IPS-18a (cell line): ENCODE results near the gene SURF1.
A peak's percentile ranks its signal among the peaks of the same experiment; 100 is the strongest.

ENCODE experiments used
- H3K27ac ChIP-seq: one replicate; pipeline ENCODE4 v1.5.1; 2013; ENCODE audit warnings: low read length
- H3K27me3 ChIP-seq: one replicate; pipeline ENCODE4 v1.6.1; 2013; ENCODE audit warnings: mild to moderate bottlenecking, low read length; ENCODE audit not compliant: control insufficient read depth, insufficient read depth
- H3K36me3 ChIP-seq: one replicate; pipeline ENCODE4 v1.6.1; 2013; ENCODE audit warnings: low read depth, low read length; ENCODE audit not compliant: control insufficient read depth
- H3K4me1 ChIP-seq: one replicate; pipeline ENCODE4 v1.6.1; 2013; ENCODE audit warnings: low read depth, low read length; ENCODE audit not compliant: control insufficient read depth
- H3K4me3 ChIP-seq: one replicate; pipeline ENCODE4 v1.5.1; 2013; ENCODE audit warnings: low read length
- H3K9ac ChIP-seq: one replicate; pipeline ENCODE4 v1.6.1; 2013; ENCODE audit warnings: mild to moderate bottlenecking, low read length, moderate library complexity
- H3K9me3 ChIP-seq: one replicate; pipeline ENCODE4 v1.6.1; 2013; ENCODE audit warnings: low read depth, low read length; ENCODE audit not compliant: control insufficient read depth

The SURF1 gene

GRCh38 chr9:133347985-133348717 lies 8.1 kb downstream of the SURF1 start, which contains the start of the genes MED22 and RPL7A:
Gene MED22 (minus strand): TSS chr9:133348131. CDS start chr9:133346662, 1,469 bp downstream.
Gene RPL7A (plus strand): TSS chr9:133348218. CDS start chr9:133348244, 26 bp downstream.
- Histone ChIP-seq H3K27me3 (no peaks in the 10 kb centered on the region), H3K36me3 (peaks cover 59% of the 10 kb centered on the region), H3K4me3 (peak within 1 kb of the TSS; percentile 97), H3K9ac (peak within 1 kb of the TSS; percentile 99), H3K9me3 (no peaks in the 10 kb centered on the region), H3K4me1 (no peaks in the 10 kb centered on the region), H3K27ac (peak within 1 kb of the TSS; percentile 98)

- peak overlapping the region; percentile 99 for H3K9ac ChIP-seq
- peak overlapping the region; percentile 97 for H3K4me3 ChIP-seq
- no peak overlapping the region for H3K27ac ChIP-seq
- no peaks in the 10 kb centered on the region for H3K4me1 ChIP-seq
- no peaks in the 10 kb centered on the region for H3K27me3 ChIP-seq
- no peaks in the 10 kb centered on the region for H3K9me3 ChIP-seq
- peaks cover 58% of the 10 kb centered on the region for H3K36me3 ChIP-seq
Measured at GRCh38 chr9:133347515-133347984, 8.7 kb downstream of the SURF1 start.

GRCh38 chr9:133346021-133346785 lies 10.1 kb downstream of the SURF1 start:
- Histone ChIP-seq H3K27ac (no peak overlapping the region), H3K9me3 (no peaks in the 10 kb centered on the region), H3K36me3 (peaks cover 50% of the 10 kb centered on the region), H3K9ac (peak overlapping the region; percentile 80), H3K27me3 (no peaks in the 10 kb centered on the region), H3K4me3 (peak overlapping the region; percentile 97), H3K4me1 (no peaks in the 10 kb centered on the region)

GRCh38 chr9:133345596-133345995 lies 10.7 kb downstream of the SURF1 start:
- no peak overlapping the region for H3K27ac ChIP-seq
- H3K9me3 ChIP-seq, result no peaks in the 10 kb centered on the region
- H3K4me1 ChIP-seq, result no peaks in the 10 kb centered on the region
- no peak overlapping the region for H3K9ac ChIP-seq
- H3K36me3 ChIP-seq, result peaks cover 48% of the 10 kb centered on the region
- H3K27me3 ChIP-seq, result no peaks in the 10 kb centered on the region
- H3K4me3 ChIP-seq, result no peak overlapping the region

- no peaks in the 10 kb centered on the region for H3K4me1 ChIP-seq
- H3K9me3 ChIP-seq, result no peaks in the 10 kb centered on the region
- peaks cover 48% of the 10 kb centered on the region for H3K36me3 ChIP-seq
- H3K27ac ChIP-seq, result no peak overlapping the region
- no peak overlapping the region for H3K9ac ChIP-seq
- no peak overlapping the region for H3K4me3 ChIP-seq
- H3K27me3 ChIP-seq, result no peaks in the 10 kb centered on the region
Measured at GRCh38 chr9:133344979-133345378, 11.3 kb downstream of the SURF1 start.

GRCh38 chr9:133344071-133344470 lies 12.2 kb downstream of the SURF1 start:
- H3K27ac ChIP-seq, result no peak overlapping the region
- no peak overlapping the region for H3K4me3 ChIP-seq
- H3K27me3 ChIP-seq, result no peaks in the 10 kb centered on the region
- H3K9ac ChIP-seq, result no peak overlapping the region
- H3K9me3 ChIP-seq, result no peaks in the 10 kb centered on the region
- H3K4me1 ChIP-seq, result no peaks in the 10 kb centered on the region
- peaks cover 48% of the 10 kb centered on the region for H3K36me3 ChIP-seq

- H3K4me1 ChIP-seq, result no peaks in the 10 kb centered on the region
- no peak overlapping the region for H3K4me3 ChIP-seq
- H3K9me3 ChIP-seq, result no peaks in the 10 kb centered on the region
- H3K27ac ChIP-seq, result no peak overlapping the region
- H3K27me3 ChIP-seq, result no peaks in the 10 kb centered on the region
- H3K9ac ChIP-seq, result no peak overlapping the region
- peaks cover 49% of the 10 kb centered on the region for H3K36me3 ChIP-seq
Measured at GRCh38 chr9:133342570-133342969, 13.7 kb downstream of the SURF1 start.

GRCh38 chr9:133342069-133342406 lies 14.2 kb downstream of the SURF1 start:
- Histone ChIP-seq H3K9ac (no peak overlapping the region), H3K9me3 (no peaks in the 10 kb centered on the region), H3K27ac (no peak overlapping the region), H3K4me3 (no peak overlapping the region), H3K36me3 (peaks cover 49% of the 10 kb centered on the region), H3K27me3 (no peaks in the 10 kb centered on the region), H3K4me1 (no peaks in the 10 kb centered on the region)

GRCh38 chr9:133341369-133342068 lies 14.8 kb downstream of the SURF1 start:
- Histone ChIP-seq H3K36me3 (peaks cover 49% of the 10 kb centered on the region), H3K4me1 (peaks cover 1% of the 10 kb centered on the region), H3K9ac (no peak overlapping the region), H3K27me3 (no peaks in the 10 kb centered on the region), H3K9me3 (no peaks in the 10 kb centered on the region), H3K4me3 (no peak overlapping the region), H3K27ac (no peak overlapping the region)

- no peak overlapping the region for H3K27ac ChIP-seq
- peaks cover 49% of the 10 kb centered on the region for H3K36me3 ChIP-seq
Measured at GRCh38 chr9:133340916-133341315, 15.4 kb downstream of the SURF1 start.

GRCh38 chr9:133340256-133340655 lies 16.0 kb downstream of the SURF1 start:
- Histone ChIP-seq H3K27ac (no peak overlapping the region), H3K36me3 (peaks cover 49% of the 10 kb centered on the region)

More at GRCh38 chr9:133340916-133341315, 15.4 kb downstream of the SURF1 start:
- H3K27me3 ChIP-seq, result no peaks in the 10 kb centered on the region
- H3K4me3 ChIP-seq, result no peak overlapping the region
- peaks cover 3% of the 10 kb centered on the region for H3K4me1 ChIP-seq
- no peak overlapping the region for H3K9ac ChIP-seq
- no peaks in the 10 kb centered on the region for H3K9me3 ChIP-seq

More at GRCh38 chr9:133340256-133340655, 16.0 kb downstream of the SURF1 start:
- H3K4me1 ChIP-seq, result peaks cover 3% of the 10 kb centered on the region
- H3K9ac ChIP-seq, result no peak overlapping the region
- no peak overlapping the region for H3K4me3 ChIP-seq
- H3K27me3 ChIP-seq, result no peaks in the 10 kb centered on the region
- H3K9me3 ChIP-seq, result no peaks in the 10 kb centered on the region
